Nephron progenitor cell (in vitro differentiated cells): Measurements from ENCODE around the gene STARD8.

Experiments
- DNase-seq: peaks from one replicate; pipeline ENCODE4 v3.0.0; 2021
- H3K27ac Mint-ChIP-seq: 2 replicates; pipeline ENCODE4 v1.8.0; 2021; ENCODE audit warnings: mild to moderate bottlenecking, moderate library complexity, mixed read lengths
- H3K27me3 Mint-ChIP-seq: 2 replicates; pipeline ENCODE4 v1.8.0; 2021; ENCODE audit warnings: mild to moderate bottlenecking, low read depth, mixed read lengths; ENCODE audit not compliant: poor library complexity
- H3K36me3 Mint-ChIP-seq: 2 replicates; pipeline ENCODE4 v1.8.0; 2021; ENCODE audit warnings: low read depth, mixed read lengths
- H3K4me1 Mint-ChIP-seq: 2 replicates; pipeline ENCODE4 v1.8.0; 2021; ENCODE audit warnings: mixed read lengths
- H3K4me3 Mint-ChIP-seq: 2 replicates; pipeline ENCODE4 v1.8.0; 2021; ENCODE audit warnings: mild to moderate bottlenecking, moderate library complexity, mixed read lengths
- H3K9me3 Mint-ChIP-seq: 2 replicates; pipeline ENCODE4 v1.8.0; 2021; ENCODE audit warnings: mild to moderate bottlenecking, moderate library complexity, mixed read lengths
- CTCF ChIP-seq: fragments of 200-600 bp; sonication (generic); IDR thresholded peaks from 2 replicates; pipeline ENCODE4 v1.5.0; 2021; ENCODE audit warnings: antibody characterized with exemption

Gene STARD8

GRCh38 chrX:68665502-68665901 is 18.0 kb downstream of the STARD8 start:
- Mint-ChIP-seq H3K27me3 (peaks cover 3% of the 10 kb centered on the region), H3K9me3 (peaks cover 44% of the 10 kb centered on the region), H3K27ac (no peak overlapping the region), H3K4me3 (no peak overlapping the region), H3K36me3 (no peaks in the 10 kb centered on the region), H3K4me1 (peaks cover 26% of the 10 kb centered on the region)
- no peak for DNase-seq
- TF ChIP-seq CTCF, result no peak

GRCh38 chrX:68666580-68666979 is 19.1 kb downstream of the STARD8 start:
- Mint-ChIP-seq H3K4me1 (peaks cover 37% of the 10 kb centered on the region), H3K27ac (no peak overlapping the region), H3K9me3 (peaks cover 45% of the 10 kb centered on the region), H3K36me3 (no peaks in the 10 kb centered on the region), H3K27me3 (peaks cover 3% of the 10 kb centered on the region), H3K4me3 (no peak overlapping the region)
- no peak for TF ChIP-seq CTCF
- DNase-seq, result no peak

GRCh38 chrX:68669094-68669860 is 21.8 kb downstream of the STARD8 start:
- DNase-seq, result peak; percentile 45
- Mint-ChIP-seq H3K4me1 (peaks cover 56% of the 10 kb centered on the region), H3K27ac (peak overlapping the region; percentile 98), H3K4me3 (peak overlapping the region; percentile 61), H3K9me3 (peaks cover 45% of the 10 kb centered on the region), H3K27me3 (peaks cover 3% of the 10 kb centered on the region), H3K36me3 (no peaks in the 10 kb centered on the region)
- no peak for TF ChIP-seq CTCF

- peaks cover 56% of the 10 kb centered on the region for H3K4me1 Mint-ChIP-seq
- TF ChIP-seq CTCF, result no peak
- peaks cover 3% of the 10 kb centered on the region for H3K27me3 Mint-ChIP-seq
- peak overlapping the region; percentile 98 for H3K27ac Mint-ChIP-seq
- H3K9me3 Mint-ChIP-seq, result peaks cover 41% of the 10 kb centered on the region
- no peaks in the 10 kb centered on the region for H3K36me3 Mint-ChIP-seq
- no peak for DNase-seq
- no peak overlapping the region for H3K4me3 Mint-ChIP-seq
Measured at GRCh38 chrX:68669871-68670270, 22.4 kb downstream of the STARD8 start.

GRCh38 chrX:68671221-68671620 is 23.8 kb downstream of the STARD8 start:
- peak overlapping the region; percentile 69 for H3K27ac Mint-ChIP-seq
- TF ChIP-seq CTCF, result no peak
- no peaks in the 10 kb centered on the region for H3K27me3 Mint-ChIP-seq
- DNase-seq, result no peak
- no peak overlapping the region for H3K4me3 Mint-ChIP-seq
- H3K36me3 Mint-ChIP-seq, result no peaks in the 10 kb centered on the region
- peaks cover 67% of the 10 kb centered on the region for H3K4me1 Mint-ChIP-seq
- H3K9me3 Mint-ChIP-seq, result peaks cover 52% of the 10 kb centered on the region
